GM12864 (cell line): ENCODE measurements around the gene ZFP36L2.

Source experiments
- DNase-seq: peaks from one replicate; pipeline ENCODE4 v3.0.0-alpha.2; 2011; ENCODE audit warnings: low read depth
- H3K4me3 ChIP-seq: 2 replicates; pipeline ENCODE4 v1.5.1; 2011; ENCODE audit warnings: mild to moderate bottlenecking, low read depth, low read length, control low read depth
- CTCF ChIP-seq: IDR thresholded peaks from 2 replicates; pipeline ENCODE4 v1.5.1; 2011; ENCODE audit warnings: low read depth, mild to moderate bottlenecking, moderate library complexity, low read length, control low read depth, inconsistent platforms; ENCODE audit errors: missing control alignments

ZFP36L2 gene

GRCh38 chr2:43248621-43249020 is 22.2 kb upstream of the ZFP36L2 start:
- H3K4me3 ChIP-seq, result no peak overlapping the region
- no peak for DNase-seq
- TF ChIP-seq CTCF, result no peak

GRCh38 chr2:43246641-43247040 is 20.2 kb upstream of the ZFP36L2 start:
- no peak for TF ChIP-seq CTCF
- no peak for DNase-seq
- no peak overlapping the region for H3K4me3 ChIP-seq

- no peak for TF ChIP-seq CTCF
- H3K4me3 ChIP-seq, result no peak overlapping the region
- no peak for DNase-seq
Measured at GRCh38 chr2:43241558-43241957, 15.2 kb upstream of the ZFP36L2 start.

- no peak overlapping the region for H3K4me3 ChIP-seq
- DNase-seq, result no peak
- no peak for TF ChIP-seq CTCF
Measured at GRCh38 chr2:43240766-43241150, 14.4 kb upstream of the ZFP36L2 start.

- no peak overlapping the region for H3K4me3 ChIP-seq
- no peak for DNase-seq
- TF ChIP-seq CTCF, result peak; percentile 14
Measured at GRCh38 chr2:43239981-43240765, 13.8 kb upstream of the ZFP36L2 start.

- H3K4me3 ChIP-seq, result no peak overlapping the region
- TF ChIP-seq CTCF, result no peak
- no peak for DNase-seq
Measured at GRCh38 chr2:43238813-43239212, 12.4 kb upstream of the ZFP36L2 start.

GRCh38 chr2:43238176-43238575 is 11.8 kb upstream of the ZFP36L2 start:
- no peak overlapping the region for H3K4me3 ChIP-seq
- DNase-seq, result no peak
- TF ChIP-seq CTCF, result no peak
